ENCODE measurements around the gene CDHR4.

DNA sequence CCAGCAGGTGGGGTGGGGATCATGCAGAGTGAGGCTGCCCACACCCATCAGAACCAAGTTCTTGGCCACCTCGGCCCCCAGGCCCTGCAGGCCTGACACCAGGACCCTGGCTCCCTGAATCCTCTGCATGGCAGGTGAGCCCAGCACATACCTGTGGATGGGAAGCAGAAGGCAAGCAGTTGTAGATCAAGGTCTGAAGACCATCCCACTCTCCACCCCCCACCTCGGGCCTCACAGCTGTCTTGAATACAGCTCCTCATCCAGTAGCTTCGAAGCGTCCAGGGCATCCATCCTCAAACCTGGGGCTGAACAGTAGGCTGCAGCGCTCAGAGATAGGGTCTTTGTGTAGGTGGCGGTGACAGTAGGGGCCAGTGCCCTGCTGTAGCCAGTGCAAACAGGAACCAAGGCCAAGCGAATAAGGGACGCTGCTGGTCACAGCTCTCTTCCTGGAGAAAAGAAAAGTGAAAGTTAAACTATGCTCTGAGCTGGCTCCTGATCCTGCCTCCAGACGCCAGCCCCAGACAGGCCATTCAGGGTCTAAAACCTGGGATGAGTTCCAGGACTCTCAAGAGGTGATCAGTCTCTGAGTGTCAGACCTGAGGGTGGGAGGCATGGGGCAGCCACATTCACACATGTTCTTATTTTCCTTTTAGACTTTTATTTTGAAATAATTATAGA is 14.0 kb upstream of the CDHR4 start, which contains the start of gene UBA7:
- no peak for TF ChIP-seq RAD21 (CRISPR knock-in tag; conservative IDR thresholded peaks at IDR 0.05 in 1 of 2, IDR thresholded peaks at IDR 0.05 in 1 of 2)
- TF ChIP-seq, protein P1, sequence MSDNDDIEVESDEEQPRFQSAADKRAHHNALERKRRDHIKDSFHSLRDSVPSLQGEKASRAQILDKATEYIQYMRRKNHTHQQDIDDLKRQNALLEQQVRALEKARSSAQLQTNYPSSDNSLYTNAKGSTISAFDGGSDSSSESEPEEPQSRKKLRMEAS (CRISPR knock-in tag; IDR thresholded peaks at IDR 0.05) = no peak
